GM13977 (cell line): ENCODE data around the gene SLC6A8.
"Not testable (repeated sequence)": the region's sequence is repeated elsewhere in the genome, so short reads cannot be mapped to it uniquely, and the experiment has no call there.

ENCODE experiments used
- DNase-seq: peaks from one replicate; pipeline ENCODE4 v3.0.0; 2012; ENCODE audit warnings: low spot score
- CTCF ChIP-seq: IDR thresholded peaks from 2 replicates; pipeline ENCODE4 v1.5.1; 2012; ENCODE audit warnings: mild to moderate bottlenecking, control low read depth; ENCODE audit not compliant: insufficient read depth; ENCODE audit errors: extremely low read depth, missing control alignments
- in situ Hi-C: fragments of 300-500 bp; cut with MboI; formaldehyde crosslinking; loops from one replicate; pipeline ENCODE4 v1.12.0; 2022; ENCODE audit warnings: low sequenced_read_pairs, low pct_unique_long_range_greater_than_20kb, mixed read lengths, inconsistent platforms; ENCODE audit not compliant: unreplicated experiment

SLC6A8 gene

DNA sequence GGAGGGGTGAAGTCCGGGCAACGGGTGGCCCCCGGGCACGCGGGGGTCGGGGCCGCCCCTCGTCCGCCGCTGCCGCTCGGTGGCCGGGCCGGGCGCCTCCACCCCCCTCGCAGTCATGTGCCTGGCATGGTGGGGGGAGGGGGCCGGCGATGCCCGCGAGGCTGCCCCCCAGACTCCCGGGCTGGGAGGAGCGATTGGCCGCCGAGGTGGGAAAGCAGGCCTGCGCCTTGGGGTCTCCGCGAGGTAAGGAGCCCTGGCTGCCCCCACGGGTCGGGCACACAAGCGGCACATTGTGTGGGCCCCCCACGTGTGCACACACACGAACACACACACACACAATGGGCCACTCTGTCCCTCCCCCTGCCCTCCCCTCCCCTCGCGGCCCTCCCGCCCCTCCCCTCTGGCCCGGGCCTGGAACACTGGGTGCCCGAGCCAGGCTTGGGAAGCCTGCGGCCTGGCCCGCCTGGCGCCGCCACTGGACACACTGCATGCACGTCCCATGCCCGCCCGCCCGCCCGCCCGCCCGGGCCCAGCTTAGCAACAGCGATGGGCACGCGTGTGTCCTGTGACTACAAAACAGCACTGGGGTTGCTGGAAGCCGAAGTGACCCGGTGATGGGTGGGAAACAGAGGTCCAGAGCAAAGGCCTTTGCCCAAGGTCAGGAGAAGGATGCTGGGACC is 1.3 kb downstream of the SLC6A8 start:
- TF ChIP-seq CTCF: no peak
- in situ Hi-C loops: no loop called here
- DNase-seq: no peak

DNA sequence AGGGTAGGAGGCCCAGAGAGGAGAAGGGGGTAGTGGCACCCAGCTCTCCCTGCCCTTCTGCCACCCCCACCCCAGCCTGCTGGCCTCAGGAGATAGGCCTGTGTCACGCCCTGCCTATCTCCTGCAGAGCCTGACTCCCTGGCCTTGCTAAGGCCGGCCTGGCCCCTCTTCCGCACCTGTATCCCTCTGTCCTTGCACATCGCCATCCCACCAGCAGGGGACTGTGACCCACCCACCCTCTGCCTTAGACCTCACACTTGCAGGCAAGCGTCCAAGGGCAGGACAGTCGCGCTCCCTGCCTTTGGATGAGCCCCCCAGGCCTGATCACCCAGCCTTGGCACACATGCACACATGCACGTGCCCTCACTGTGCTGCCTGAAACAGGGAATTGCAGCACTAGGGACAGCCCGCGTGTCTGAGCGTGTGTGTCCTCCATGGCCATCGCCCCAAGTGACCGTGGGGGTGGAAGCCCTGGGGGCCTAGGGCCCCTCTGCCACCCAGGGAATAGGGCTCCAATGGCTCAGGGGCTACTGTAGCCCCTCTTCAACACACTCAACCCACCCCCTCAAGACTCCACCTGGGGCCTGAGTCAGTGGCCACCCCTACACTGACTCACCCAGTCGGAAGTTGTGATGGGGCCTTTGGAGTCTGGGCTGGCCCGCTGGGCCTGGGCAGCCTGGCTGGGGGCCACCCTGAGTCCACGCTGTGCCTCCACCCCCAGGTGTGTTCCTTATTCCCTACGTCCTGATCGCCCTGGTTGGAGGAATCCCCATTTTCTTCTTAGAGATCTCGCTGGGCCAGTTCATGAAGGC is 2.1 kb downstream of the SLC6A8 start:
- in situ Hi-C loops: no loop called here
- TF ChIP-seq CTCF: no peak
- no peak for DNase-seq

GRCh38 chrX:153690466-153690865 is 2.7 kb downstream of the SLC6A8 start:
- in situ Hi-C loops: no loop called here
- TF ChIP-seq CTCF: no peak
- DNase-seq: no peak

GRCh38 chrX:153691032-153691827 is 3.5 kb downstream of the SLC6A8 start:
- DNase-seq, in situ Hi-C loops: not testable (repeated sequence)

DNA sequence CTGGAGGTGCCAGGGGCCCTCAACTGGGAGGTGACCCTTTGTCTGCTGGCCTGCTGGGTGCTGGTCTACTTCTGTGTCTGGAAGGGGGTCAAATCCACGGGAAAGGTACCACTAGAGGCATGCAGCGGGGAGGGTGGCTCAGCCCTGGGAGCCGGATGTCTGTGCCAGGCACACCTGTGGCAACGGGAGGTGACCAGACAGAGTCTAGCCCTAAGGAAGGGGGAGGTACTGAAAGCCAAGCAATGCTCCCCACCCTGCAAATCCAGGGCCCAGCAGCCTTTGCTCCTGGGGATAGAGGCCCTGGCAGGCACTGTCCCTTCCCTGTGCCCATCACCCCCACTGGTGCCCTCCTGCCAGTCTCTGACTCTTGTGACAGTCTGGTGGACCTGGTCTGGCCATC is 4.3 kb downstream of the SLC6A8 start:
- no peak for DNase-seq
- in situ Hi-C loops: no loop called here
- TF ChIP-seq CTCF: no peak

GRCh38 chrX:153692611-153693156 is 5.0 kb downstream of the SLC6A8 start:
- in situ Hi-C loops: no loop called here
- no peak for TF ChIP-seq CTCF
- DNase-seq: no peak
